Stimulated activated CD4-positive, alpha-beta T cell treated with anti-CD3 and anti-CD28 coated beads, Interleukin-12 subunit alpha, Interleukin-12 subunit beta, amount 100 ng/mL, for 4 hours (primary cell): Measurements from ENCODE around the gene PLD1.

Experiments used
- DNase-seq: peaks from one replicate; pipeline ENCODE4 v3.0.0-alpha.2; 2020

The PLD1 gene

GRCh38 chr3:171838218-171838720 is 28.0 kb upstream of the PLD1 start:
- DNase-seq: no peak

GRCh38 chr3:171837698-171838097 is 27.4 kb upstream of the PLD1 start:
- no peak for DNase-seq

DNA sequence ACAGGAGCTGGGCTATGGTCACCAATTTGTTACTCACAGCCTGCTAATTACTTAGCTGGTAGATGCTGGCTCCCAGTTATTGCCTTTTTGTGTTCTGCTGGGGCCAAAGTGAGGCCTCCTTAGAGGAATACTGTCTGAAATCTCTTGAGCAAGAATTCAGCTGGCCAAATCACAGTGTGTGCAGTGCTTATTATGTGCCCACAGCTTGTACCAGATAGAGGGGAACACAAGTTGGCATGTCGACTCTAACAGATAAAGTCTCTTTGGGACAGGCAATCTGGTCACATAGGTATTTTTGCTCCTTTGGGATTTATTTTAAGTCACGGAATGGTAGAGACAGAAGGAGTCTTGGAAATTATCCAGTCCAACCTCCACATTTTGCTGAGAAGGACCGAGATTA is 26.6 kb upstream of the PLD1 start:
- no peak for DNase-seq

- no peak for DNase-seq
These were observed 25.3 kb upstream of the PLD1 start for GRCh38 chr3:171835613-171836012.

DNA sequence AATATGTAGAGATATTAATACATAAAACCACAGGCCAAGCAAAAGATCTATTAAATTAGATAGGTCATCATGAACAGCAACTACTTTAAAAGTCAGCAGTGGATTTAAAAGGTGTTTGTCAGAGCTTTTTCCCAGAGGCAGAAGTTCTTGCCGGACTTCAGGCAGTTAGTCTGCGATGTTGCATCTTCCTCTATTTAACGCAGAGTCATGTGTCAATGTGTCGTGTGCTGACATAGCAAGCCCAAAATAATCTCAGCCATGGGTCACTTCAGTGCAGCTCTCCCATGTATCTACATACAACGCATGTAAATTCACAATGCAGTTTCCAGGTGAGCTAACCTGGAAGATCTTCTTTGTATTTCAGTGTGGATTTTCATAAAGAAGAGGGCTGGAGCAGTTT is 24.8 kb upstream of the PLD1 start:
- DNase-seq: no peak

GRCh38 chr3:171834461-171834801 is 24.1 kb upstream of the PLD1 start:
- DNase-seq: no peak

GRCh38 chr3:171833789-171834460 is 23.6 kb upstream of the PLD1 start:
- no peak for DNase-seq

DNA sequence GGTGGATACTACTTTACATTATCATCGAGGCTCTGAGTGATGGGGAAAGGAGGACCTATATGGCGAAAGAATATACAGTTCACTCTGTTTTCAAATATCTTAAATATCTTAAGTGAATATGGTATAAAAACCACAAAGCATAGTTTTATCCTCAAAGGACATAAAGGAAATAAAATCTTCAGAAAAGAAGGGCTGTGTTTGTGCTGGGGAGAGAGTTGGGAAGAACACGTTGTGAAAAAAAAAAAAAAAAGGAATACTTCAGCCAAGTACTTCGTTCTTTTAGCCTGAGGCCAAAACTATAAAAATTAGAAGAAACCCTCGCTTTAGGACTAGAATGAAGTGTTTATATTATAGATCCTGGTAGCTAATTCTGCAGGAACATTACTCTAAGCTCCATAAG is 22.7 kb upstream of the PLD1 start:
- DNase-seq: no peak

DNA sequence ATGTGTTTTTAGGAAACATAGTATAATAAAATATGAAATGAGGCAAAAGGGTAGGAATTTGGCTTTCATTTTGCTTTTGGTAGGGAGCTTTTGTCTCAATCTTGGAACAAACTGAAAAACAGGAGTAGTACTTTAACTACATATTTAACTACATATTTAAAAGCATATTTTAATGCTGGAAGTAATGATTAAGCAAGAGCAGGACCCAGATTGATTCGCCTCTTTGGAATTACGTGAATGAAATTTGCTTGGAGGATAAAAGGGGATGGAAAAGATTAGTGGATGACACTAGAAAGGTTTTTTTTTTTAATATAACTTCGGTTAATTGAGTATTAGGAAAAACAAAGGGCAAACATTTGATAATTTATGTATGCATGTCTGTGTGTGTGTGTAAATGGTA is 21.7 kb upstream of the PLD1 start:
- no peak for DNase-seq

DNA sequence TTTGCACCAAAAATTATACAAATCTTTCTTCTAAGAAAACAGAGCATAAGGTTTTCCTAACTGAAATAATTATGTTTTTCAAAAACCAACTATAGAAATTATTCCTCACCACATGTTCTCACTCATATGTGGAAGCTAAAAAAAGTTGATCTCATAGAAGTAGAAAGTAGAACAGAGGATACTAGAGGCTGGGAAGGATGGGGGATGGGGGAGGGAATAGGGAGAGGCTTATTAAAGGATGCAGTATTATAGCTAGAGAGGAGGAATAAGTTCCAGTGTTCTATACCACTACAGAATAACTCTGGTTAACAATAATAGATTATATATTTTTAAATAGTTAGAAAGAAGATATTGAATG is 20.2 kb upstream of the PLD1 start:
- DNase-seq: no peak

- DNase-seq: no peak
These were observed 19.7 kb upstream of the PLD1 start for GRCh38 chr3:171829841-171830517.

GRCh38 chr3:171828902-171829770 is 18.9 kb upstream of the PLD1 start:
- no peak for DNase-seq

DNA sequence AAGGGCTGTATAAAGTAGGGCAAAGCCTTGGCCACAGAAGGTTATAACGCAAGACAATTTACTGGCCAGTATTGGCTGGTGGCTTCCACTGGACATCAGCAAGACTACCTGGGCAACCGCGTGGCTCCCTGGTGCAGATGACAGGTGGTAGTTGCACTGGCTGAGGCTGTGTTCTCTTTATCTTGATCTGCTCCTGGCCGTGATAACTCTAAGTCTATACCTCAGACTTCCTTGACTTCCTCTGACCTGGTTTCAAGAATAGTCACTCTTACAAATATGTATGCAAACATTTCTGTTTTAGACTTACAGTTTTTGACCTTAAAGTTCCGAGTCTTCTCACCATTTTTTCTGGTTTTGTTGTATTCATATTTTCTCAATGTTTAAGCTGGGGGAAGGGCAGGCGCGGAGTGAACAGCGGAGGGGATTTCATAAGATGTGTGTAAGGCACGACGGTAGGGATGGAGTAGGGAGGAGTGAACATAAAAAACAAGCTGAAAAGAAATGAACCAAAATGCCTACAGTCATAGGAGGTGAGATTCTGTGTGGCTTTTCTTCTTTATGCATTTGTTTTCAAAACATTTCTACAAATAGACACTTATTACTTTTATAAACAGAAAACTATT is 17.7 kb upstream of the PLD1 start:
- DNase-seq: no peak

- DNase-seq: no peak
These were observed 17.1 kb upstream of the PLD1 start for GRCh38 chr3:171827385-171827784.

GRCh38 chr3:171825222-171825828 is 15.0 kb upstream of the PLD1 start:
- no peak for DNase-seq

GRCh38 chr3:171824824-171825221 is 14.5 kb upstream of the PLD1 start:
- no peak for DNase-seq

- no peak for DNase-seq
These were observed 13.8 kb upstream of the PLD1 start for GRCh38 chr3:171824116-171824515.

GRCh38 chr3:171822431-171823106 is 12.3 kb upstream of the PLD1 start:
- DNase-seq: no peak

- no peak for DNase-seq
These were observed 11.6 kb upstream of the PLD1 start for GRCh38 chr3:171821778-171822358.

GRCh38 chr3:171821044-171821443 is 10.8 kb upstream of the PLD1 start:
- DNase-seq: no peak

DNA sequence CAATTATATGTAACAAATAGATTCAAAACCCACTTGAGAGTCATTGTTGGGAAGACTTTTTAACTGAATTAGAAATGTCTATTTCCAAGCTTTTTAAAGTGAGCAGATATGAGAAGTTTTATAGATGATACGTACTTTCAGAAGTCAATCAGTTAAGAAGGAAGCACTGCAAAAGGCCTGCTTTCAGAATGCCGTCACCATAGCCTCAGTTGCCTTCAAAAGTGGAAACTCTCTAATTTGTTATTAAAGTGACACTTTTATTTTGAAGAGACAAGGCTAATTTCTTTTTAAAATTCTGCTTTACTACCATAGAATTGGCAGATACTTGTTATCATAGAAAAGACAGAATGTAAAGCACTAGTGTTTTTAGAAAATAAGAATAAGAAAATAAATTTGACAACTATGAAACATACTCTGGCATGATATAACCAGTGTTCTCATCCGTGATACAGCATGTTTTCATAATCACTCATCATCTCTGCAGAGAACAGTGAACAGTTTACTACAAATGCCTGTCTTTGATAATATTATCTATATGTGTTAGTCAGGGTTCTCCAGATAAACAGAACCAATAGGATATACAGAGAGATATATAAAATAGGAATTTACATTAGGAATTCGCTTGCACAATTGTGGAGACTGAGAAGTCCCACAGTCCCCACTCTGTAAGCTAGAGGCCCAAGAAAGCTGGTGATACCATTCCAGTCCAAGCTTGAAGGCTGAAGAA is 7.0 kb upstream of the PLD1 start:
- DNase-seq: no peak
